C4-2B (cell line): Measurements from ENCODE around the gene THBS1.

Experiments
- ZFX ChIP-seq: fragments of 450-650 bp; IDR thresholded peaks from 2 replicates; pipeline ENCODE4 v1.6.1; 2017
- TF ChIP-seq, protein P1 (sequence below): fragments of 450-650 bp; conservative IDR thresholded peaks from 2 replicates; pipeline ENCODE4 v1.5.1; 2017; ENCODE audit warnings: mild to moderate bottlenecking

GRCh38 chr15:39555885-39556284, 25.0 kb upstream of the THBS1 start:
- TF ChIP-seq, protein P1, sequence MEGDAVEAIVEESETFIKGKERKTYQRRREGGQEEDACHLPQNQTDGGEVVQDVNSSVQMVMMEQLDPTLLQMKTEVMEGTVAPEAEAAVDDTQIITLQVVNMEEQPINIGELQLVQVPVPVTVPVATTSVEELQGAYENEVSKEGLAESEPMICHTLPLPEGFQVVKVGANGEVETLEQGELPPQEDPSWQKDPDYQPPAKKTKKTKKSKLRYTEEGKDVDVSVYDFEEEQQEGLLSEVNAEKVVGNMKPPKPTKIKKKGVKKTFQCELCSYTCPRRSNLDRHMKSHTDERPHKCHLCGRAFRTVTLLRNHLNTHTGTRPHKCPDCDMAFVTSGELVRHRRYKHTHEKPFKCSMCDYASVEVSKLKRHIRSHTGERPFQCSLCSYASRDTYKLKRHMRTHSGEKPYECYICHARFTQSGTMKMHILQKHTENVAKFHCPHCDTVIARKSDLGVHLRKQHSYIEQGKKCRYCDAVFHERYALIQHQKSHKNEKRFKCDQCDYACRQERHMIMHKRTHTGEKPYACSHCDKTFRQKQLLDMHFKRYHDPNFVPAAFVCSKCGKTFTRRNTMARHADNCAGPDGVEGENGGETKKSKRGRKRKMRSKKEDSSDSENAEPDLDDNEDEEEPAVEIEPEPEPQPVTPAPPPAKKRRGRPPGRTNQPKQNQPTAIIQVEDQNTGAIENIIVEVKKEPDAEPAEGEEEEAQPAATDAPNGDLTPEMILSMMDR = no peak
- TF ChIP-seq ZFX = no peak
